Muscle of leg (tissue), 11 donors: ENCODE measurements around the gene PELI3. TPM values are rescaled to one million over a fixed set of nuclear protein-coding genes. Genes with fewer than 3 reads are reported as not detected.
"Not testable (repeated sequence)": the region's sequence is repeated elsewhere in the genome, so short reads cannot be mapped to it uniquely, and the experiment has no call there.

Experiments
- DNase-seq: peaks from one replicate; pipeline ENCODE4 v3.0.0; 2013
- H3K27ac ChIP-seq: one replicate; pipeline ENCODE4 v1.5.1; 2013; ENCODE audit warnings: mild to moderate bottlenecking, low read length, control low read depth
- H3K27me3 ChIP-seq: one replicate; pipeline ENCODE4 v1.6.1; 2013; ENCODE audit warnings: low read length; ENCODE audit not compliant: control insufficient read depth, insufficient read depth
- H3K36me3 ChIP-seq: one replicate; pipeline ENCODE4 v1.6.1; 2013; ENCODE audit warnings: low read length; ENCODE audit not compliant: control insufficient read depth, insufficient read depth
- H3K4me1 ChIP-seq: one replicate; pipeline ENCODE4 v1.6.1; 2013; ENCODE audit warnings: low read length; ENCODE audit not compliant: control insufficient read depth, insufficient read depth
- H3K4me3 ChIP-seq: one replicate; pipeline ENCODE4 v1.5.1; 2013; ENCODE audit warnings: low read length, control low read depth
- H3K9me3 ChIP-seq: replicated peaks from 2 replicates; pipeline ENCODE4 v1.6.1; 2013; ENCODE audit warnings: low read depth, low read length; ENCODE audit not compliant: control insufficient read depth
- WGBS: methylation state at CpG from one replicate; pipeline ENCODE4 v1.1.5; 2013; ENCODE audit warnings: missing lambda C conversion rate; ENCODE audit not compliant: insufficient coverage; 5-methylcytosine and 5-hydroxymethylcytosine counted together
- polyA plus RNA-seq, 8 donors: library from polyadenylated mRNA; unstranded; fragments of 120-200 nt; gene quantifications; one replicate each; pipeline versions ENCODE4 v1.2.1 to v1.2.3, GENCODE V29; 2013; ENCODE audit warnings: inconsistent platforms in 1 of 8, low replicate concordance in 1 of 8; ENCODE audit not compliant: insufficient read length in 8 of 8, insufficient read depth in 1 of 8
- total RNA-seq: library from RNA; stranded (reverse); fragments of 120-200 nt; gene quantifications from one replicate; pipeline ENCODE4 v1.2.4, GENCODE V29; 2013

Gene PELI3
- total and polyA plus RNA-seq, 9 donors = 4.7 to 8.2 (median 5.7) TPM

DNA sequence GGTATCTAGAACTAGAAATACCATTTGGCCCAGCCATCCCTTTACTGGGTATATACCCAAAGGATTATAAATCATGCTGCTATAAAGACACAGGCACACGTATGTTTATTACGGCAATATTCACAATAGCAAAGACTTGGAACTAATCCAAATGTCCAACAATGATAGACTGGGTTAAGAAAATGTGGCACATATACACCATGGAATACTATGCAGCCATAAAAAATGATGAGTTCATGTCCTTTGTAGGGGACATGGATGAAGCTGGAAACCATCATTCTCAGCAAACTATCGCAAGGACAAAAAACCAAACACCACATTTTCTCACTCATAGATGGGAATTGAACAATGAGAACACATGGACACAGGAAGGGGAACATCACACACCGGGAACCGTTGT lies 2.6 kb upstream of the PELI3 start:
- H3K27ac ChIP-seq, H3K4me3 ChIP-seq, H3K36me3 ChIP-seq, DNase-seq, H3K27me3 ChIP-seq, H3K9me3 ChIP-seq: not testable (repeated sequence)
- no CpG with 5 or more reads among the region's 5 CpGs for WGBS
- peaks cover 26% of the 10 kb centered on the region for H3K4me1 ChIP-seq

DNA sequence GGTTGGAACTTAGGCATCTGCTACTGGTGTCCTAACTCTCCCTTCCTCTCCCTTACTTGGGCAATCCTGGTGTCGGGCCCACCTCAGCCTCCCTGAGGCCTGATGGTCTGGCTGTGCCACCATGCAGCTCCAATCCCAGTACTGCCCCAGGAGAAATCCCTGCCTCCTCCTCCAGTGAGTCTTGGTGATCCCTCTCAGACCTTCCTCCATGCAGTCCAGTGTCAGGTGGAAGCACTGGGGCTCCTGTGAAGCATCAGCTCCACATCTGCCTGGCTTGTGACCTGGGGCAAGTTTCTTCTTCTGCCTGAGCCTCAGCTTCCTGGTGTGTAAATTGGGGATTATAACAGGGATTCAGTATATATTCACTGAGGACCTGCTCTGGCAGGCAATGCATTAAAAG lies 1.8 kb upstream of the PELI3 start:
- H3K4me3 ChIP-seq = no peak overlapping the region
- peaks cover 3% of the 10 kb centered on the region for H3K9me3 ChIP-seq
- no peak for DNase-seq
- WGBS = 67% methylated on average over 1 of the region's 1 CpG
- H3K4me1 ChIP-seq = peaks cover 26% of the 10 kb centered on the region
- peak overlapping the region; percentile 56 for H3K27ac ChIP-seq
- H3K36me3 ChIP-seq = peaks cover 4% of the 10 kb centered on the region
- no peaks in the 10 kb centered on the region for H3K27me3 ChIP-seq

DNA sequence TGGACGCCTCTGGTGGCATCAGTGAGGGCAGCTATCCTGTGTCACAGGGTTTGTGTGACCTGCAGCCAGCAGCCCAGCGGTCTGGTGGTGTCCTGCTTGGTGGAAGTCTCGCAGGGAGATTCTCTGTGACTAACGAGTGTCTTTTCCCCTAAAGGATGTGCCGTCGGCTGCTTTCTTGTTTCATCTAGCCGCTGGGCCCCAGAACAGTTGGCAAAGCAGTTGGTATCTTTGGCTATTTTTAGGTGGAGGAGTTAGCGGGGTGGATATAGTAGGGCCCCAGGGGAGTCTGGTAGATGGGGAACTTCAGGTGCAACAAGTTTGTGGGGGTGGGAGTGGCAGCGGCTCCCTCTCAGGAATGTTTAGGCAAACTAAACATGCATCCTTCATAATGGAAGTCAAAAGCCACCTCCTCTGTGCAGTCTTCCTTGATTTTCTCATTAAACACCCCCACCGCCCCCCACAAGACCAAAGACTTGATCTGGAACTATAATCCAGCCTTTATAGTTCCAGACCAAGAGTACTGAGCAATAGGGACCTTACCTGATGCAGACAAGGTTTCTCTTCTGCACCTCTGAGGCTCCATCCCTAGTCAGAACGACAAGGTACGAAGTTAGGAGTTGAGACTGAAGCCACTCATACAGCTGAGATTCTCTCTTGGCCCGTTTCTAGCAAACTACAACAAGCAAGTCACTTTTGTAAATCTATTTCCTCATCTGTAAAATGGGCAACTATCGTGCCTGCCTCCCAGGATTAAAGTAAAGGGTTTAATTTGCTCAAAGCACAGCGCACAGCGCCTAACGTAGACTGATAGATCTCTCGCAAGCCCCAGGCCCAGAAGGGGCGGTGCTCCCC lies 1.1 kb upstream of the PELI3 start:
- Histone ChIP-seq H3K4me1 (peaks cover 26% of the 10 kb centered on the region), H3K9me3 (peaks cover 3% of the 10 kb centered on the region), H3K27ac (peak overlapping the region; percentile 92), H3K27me3 (no peaks in the 10 kb centered on the region), H3K36me3 (peaks cover 4% of the 10 kb centered on the region), H3K4me3 (peak overlapping the region; percentile 74)
- WGBS = 32% methylated on average over 12 of the region's 19 CpGs
- peak; percentile 63 for DNase-seq

DNA sequence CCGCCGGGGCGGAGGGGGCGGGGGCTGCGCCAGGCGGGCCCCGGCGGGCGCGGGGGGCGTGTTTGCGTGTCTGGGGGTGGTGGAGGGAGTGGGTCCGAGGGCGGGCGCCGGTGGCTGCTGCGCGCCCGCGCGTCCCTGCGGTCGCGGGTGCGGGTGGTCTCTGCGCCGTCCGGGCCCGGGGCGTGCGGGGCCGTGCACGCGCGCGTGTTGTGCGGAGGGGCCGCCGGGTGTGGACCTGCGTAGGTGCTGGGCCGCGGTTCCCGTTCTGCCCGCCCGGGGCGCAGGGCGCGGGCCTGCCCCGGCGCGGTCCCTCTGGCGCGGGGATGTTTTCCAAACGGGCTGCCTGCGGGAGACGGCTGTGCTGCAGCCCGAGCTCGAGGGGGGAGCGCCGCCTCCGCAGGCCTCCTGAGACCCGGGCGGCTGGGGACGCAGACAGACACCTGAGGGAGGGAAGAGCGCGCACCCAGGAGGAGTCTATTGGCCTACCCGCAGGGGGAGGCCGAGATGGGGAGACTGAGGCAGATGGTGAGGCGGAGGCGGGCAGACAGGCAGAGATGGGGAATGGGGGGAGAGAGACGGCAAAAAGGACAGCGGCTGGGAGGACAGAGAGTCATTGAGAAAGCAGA lies 442 bp downstream of the PELI3 start:
- 2% methylated on average over 68 of the region's 72 CpGs for WGBS
- H3K4me3 ChIP-seq = peak overlapping the region; percentile 51

DNA sequence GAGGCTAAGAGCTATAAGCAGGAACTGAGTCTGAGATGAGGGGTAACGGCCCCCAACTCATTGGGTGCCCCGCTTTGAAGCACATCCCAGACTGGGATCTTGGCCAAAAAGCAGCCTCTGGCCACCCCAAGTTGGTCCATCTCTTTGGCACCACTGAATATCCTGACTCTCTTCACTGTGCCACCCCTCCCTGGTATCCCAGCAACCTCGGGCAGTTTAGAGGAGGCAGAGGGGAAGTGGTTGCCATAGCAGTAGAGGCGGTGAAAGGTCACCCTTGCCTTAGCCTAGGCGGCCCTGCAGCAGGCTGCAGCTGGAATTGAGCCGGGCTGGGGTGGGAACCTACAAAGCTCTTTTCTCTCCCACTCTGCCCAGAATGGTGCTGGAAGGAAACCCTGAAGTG lies 1.1 kb downstream of the PELI3 start:
- peak; percentile 57 for DNase-seq
- Histone ChIP-seq H3K36me3 (peaks cover 19% of the 10 kb centered on the region), H3K4me3 (peak overlapping the region; percentile 51), H3K27ac (no peak overlapping the region), H3K4me1 (peaks cover 26% of the 10 kb centered on the region), H3K9me3 (no peaks in the 10 kb centered on the region), H3K27me3 (no peaks in the 10 kb centered on the region)
- WGBS = 40% methylated on average over 1 of the region's 6 CpGs

More for the DNA sequence above, 442 bp downstream of the PELI3 start:
- no peaks in the 10 kb centered on the region for H3K27me3 ChIP-seq
- H3K9me3 ChIP-seq = no peaks in the 10 kb centered on the region
- H3K27ac ChIP-seq = no peak overlapping the region
- H3K36me3 ChIP-seq = peaks cover 13% of the 10 kb centered on the region
- peak; percentile 48 for DNase-seq
- H3K4me1 ChIP-seq = peaks cover 26% of the 10 kb centered on the region

DNA sequence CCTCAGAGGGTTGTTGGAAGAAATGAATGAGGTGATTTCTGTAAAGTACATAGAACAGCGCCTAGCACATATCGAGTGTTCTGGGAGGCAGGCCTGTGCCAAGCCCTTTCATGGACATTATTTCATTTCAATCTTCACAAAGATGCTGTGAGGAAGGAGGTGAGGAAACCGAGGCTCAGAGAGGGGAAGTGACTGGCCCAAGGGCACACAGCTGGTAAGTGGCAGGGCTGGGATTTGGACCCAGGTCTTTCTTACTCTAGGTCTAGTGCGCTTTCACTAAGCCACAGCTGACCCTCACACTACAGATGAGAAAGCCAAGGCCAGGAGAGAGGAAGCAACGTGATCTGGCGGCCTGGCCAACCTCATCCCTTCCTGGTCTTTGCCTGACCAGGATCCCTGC lies 2.0 kb downstream of the PELI3 start:
- no peak overlapping the region for H3K4me3 ChIP-seq
- peaks cover 29% of the 10 kb centered on the region for H3K36me3 ChIP-seq
- H3K27me3 ChIP-seq = no peaks in the 10 kb centered on the region
- 100% methylated on average over 1 of the region's 6 CpGs for WGBS
- DNase-seq = no peak
- H3K4me1 ChIP-seq = peaks cover 26% of the 10 kb centered on the region
- H3K27ac ChIP-seq = no peak overlapping the region
- no peaks in the 10 kb centered on the region for H3K9me3 ChIP-seq

DNA sequence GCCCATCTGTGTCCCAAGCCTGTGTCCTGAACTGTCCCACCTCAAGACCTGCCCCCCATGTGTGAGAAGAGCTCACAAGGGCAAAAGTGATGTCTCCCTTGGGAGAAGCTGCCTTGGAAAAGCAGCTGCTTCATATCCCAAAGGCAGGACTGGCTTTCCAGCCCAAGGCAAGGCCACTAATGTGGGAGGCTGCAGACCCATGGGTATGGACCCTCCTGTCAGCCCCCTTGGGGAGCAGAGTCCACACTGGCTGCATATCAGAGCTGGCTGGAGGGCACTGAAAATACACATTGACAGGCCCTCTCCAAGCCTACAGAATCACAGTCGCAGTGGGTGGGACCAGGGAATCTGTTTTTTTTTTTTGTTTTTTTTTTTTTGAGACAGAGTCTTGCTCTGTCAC lies 2.7 kb downstream of the PELI3 start:
- Histone ChIP-seq H3K4me1 (peaks cover 26% of the 10 kb centered on the region), H3K4me3 (no peak overlapping the region), H3K27ac (no peak overlapping the region), H3K36me3 (peaks cover 36% of the 10 kb centered on the region), H3K9me3 (no peaks in the 10 kb centered on the region), H3K27me3 (no peaks in the 10 kb centered on the region)
- no CpG with 5 or more reads among the region's 1 CpG for whole genome bisulfite sequencing
- DNase-seq = no peak

DNA sequence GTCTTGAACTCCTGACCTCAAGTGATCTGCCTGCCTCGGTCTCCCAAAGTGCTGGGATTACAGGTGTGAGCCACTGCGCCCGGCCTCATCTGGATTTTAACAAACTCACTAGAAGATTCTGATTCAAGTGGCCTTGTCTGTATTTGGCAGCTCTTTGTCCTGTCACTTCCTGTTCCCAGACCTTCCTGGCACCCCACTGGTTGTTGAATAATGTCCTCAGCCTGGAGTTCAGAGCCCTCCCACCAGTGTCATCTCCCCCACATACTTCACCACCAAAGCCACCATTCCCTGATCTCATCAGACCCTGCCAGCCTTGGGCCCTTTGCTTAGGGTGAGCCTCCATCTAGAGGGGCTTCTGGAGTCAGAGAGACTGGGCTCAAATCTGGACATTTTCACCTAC lies 3.3 kb downstream of the PELI3 start:
- no peaks in the 10 kb centered on the region for H3K27me3 ChIP-seq
- no peak overlapping the region for H3K27ac ChIP-seq
- no peak for DNase-seq
- H3K36me3 ChIP-seq = peaks cover 37% of the 10 kb centered on the region
- H3K4me1 ChIP-seq = peaks cover 22% of the 10 kb centered on the region
- no peaks in the 10 kb centered on the region for H3K9me3 ChIP-seq
- WGBS = 88% methylated on average over 3 of the region's 3 CpGs
- H3K4me3 ChIP-seq = no peak overlapping the region

DNA sequence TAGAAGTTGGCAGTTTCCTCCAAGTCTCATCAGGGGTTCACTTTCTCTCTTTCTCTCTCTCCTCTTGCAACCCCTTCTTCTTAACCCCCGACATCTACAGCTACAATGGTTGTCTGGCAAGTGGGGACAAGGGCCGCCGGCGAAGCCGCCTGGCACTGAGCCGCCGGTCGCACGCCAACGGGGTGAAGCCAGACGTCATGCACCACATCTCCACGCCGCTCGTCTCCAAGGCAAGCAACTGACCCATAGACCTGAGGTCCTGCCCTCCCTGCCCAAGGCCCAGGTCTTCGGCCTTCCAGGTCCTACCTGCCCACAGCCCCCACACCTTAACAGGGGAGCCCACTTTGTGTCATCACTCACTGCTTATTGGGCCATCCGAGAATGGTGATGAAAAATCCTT lies 4.4 kb downstream of the PELI3 start:
- no peak overlapping the region for H3K27ac ChIP-seq
- no peaks in the 10 kb centered on the region for H3K27me3 ChIP-seq
- H3K4me1 ChIP-seq = peaks cover 12% of the 10 kb centered on the region
- no peak overlapping the region for H3K4me3 ChIP-seq
- 94% methylated on average over 5 of the region's 16 CpGs for WGBS
- peaks cover 43% of the 10 kb centered on the region for H3K36me3 ChIP-seq
- DNase-seq = no peak
- no peaks in the 10 kb centered on the region for H3K9me3 ChIP-seq

DNA sequence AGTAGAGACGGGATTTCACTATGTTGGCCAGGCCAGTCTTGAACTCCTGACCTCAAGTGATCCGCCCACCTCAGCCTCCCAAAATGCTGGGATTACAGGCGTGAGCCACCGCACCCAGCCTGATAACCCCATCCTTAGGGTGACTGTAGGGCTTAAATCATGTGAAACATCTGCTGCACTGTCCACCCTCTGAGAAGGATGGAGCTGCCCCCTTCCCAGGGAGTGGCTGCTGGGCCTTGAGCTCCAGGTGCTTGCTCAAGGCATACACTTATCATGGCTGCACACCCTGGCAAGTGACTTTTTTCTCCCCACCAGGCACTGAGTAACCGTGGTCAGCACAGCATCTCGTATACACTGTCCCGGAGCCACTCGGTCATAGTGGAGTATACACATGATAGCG lies 5.3 kb downstream of the PELI3 start:
- no peaks in the 10 kb centered on the region for H3K9me3 ChIP-seq
- peaks cover 15% of the 10 kb centered on the region for H3K4me1 ChIP-seq
- H3K36me3 ChIP-seq = peaks cover 43% of the 10 kb centered on the region
- 91% methylated on average over 6 of the region's 9 CpGs for whole genome bisulfite sequencing
- H3K27me3 ChIP-seq = no peaks in the 10 kb centered on the region
- DNase-seq = no peak
- no peak overlapping the region for H3K4me3 ChIP-seq
- H3K27ac ChIP-seq = no peak overlapping the region
